HUES6 (cell line): ENCODE data around the gene HDGFL2.
A peak's percentile ranks its signal among the peaks of the same experiment; 100 is the strongest.

Source experiments
- H3K27ac ChIP-seq: 2 replicates; pipeline ENCODE4 v1.7.0; 2013; ENCODE audit warnings: low read depth, mild to moderate bottlenecking, low read length, inconsistent platforms
- H3K27me3 ChIP-seq: 2 replicates; pipeline ENCODE4 v1.6.1; 2013; ENCODE audit warnings: low read length; ENCODE audit not compliant: control insufficient read depth, insufficient read depth
- H3K36me3 ChIP-seq: 2 replicates; pipeline ENCODE4 v1.6.1; 2013; ENCODE audit warnings: low read length; ENCODE audit not compliant: control insufficient read depth, insufficient read depth
- H3K4me1 ChIP-seq: 2 replicates; pipeline ENCODE4 v1.6.1; 2013; ENCODE audit warnings: low read length; ENCODE audit not compliant: control insufficient read depth, insufficient read depth
- H3K4me3 ChIP-seq: 2 replicates; pipeline ENCODE4 v1.5.1; 2013; ENCODE audit warnings: low read depth, low read length
- H3K9ac ChIP-seq: one replicate; pipeline ENCODE4 v1.6.1; 2013; ENCODE audit warnings: mild to moderate bottlenecking, low read length
- H3K9me3 ChIP-seq: 2 replicates; pipeline ENCODE4 v1.6.1; 2013; ENCODE audit warnings: low read depth, low read length; ENCODE audit not compliant: control insufficient read depth, insufficient read depth

Gene HDGFL2

GRCh38 chr19:4455719-4456475 is 16.2 kb upstream of the HDGFL2 start:
- peaks cover 14% of the 10 kb centered on the region for H3K4me1 ChIP-seq
- peak overlapping the region; percentile 85 for H3K4me3 ChIP-seq
- no peak overlapping the region for H3K27ac ChIP-seq
- peaks cover 19% of the 10 kb centered on the region for H3K36me3 ChIP-seq
- no peaks in the 10 kb centered on the region for H3K9me3 ChIP-seq
- peak overlapping the region; percentile 64 for H3K9ac ChIP-seq
- no peaks in the 10 kb centered on the region for H3K27me3 ChIP-seq

DNA sequence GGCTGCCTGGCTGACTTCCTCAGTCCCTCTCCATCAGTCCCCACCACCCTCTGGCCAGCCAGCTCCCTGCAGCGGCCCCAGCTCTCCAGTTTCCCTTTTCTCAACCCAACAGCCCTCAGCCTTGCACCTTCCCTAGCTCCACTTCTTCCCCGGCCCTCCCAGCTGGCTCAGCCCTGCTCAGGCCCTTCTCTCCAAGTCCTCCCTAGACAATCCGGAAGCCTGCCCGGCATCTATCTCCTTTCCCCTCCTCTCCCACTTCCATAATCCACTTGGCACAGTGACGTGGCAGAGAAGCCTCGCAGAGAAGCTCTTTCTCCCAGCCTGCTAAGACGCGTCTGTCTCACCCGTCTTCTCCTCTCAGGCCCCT is 15.6 kb upstream of the HDGFL2 start:
- H3K4me3 ChIP-seq, result peak overlapping the region; percentile 85
- peaks cover 14% of the 10 kb centered on the region for H3K4me1 ChIP-seq
- no peak overlapping the region for H3K27ac ChIP-seq
- no peaks in the 10 kb centered on the region for H3K9me3 ChIP-seq
- peak overlapping the region; percentile 64 for H3K9ac ChIP-seq
- H3K27me3 ChIP-seq, result no peaks in the 10 kb centered on the region
- peaks cover 15% of the 10 kb centered on the region for H3K36me3 ChIP-seq

- H3K4me3 ChIP-seq, result peak overlapping the region; percentile 85
- peak overlapping the region; percentile 78; the same call in 1 of the 2 replicates for H3K27ac ChIP-seq
- H3K9ac ChIP-seq, result peak overlapping the region; percentile 70
- H3K27me3 ChIP-seq, result no peaks in the 10 kb centered on the region
- peaks cover 14% of the 10 kb centered on the region for H3K36me3 ChIP-seq
- H3K4me1 ChIP-seq, result peaks cover 14% of the 10 kb centered on the region
- H3K9me3 ChIP-seq, result no peaks in the 10 kb centered on the region
These were observed 15.0 kb upstream of the HDGFL2 start for GRCh38 chr19:4456843-4457653.

GRCh38 chr19:4457654-4458395 is 14.3 kb upstream of the HDGFL2 start, which contains the start of gene UBXN6:
Gene UBXN6, minus strand, starts transcription at chr19:4457794. Its CDS starts 97 bp downstream, at chr19:4457697.
- Histone ChIP-seq H3K27ac (peak within 1 kb of the TSS; percentile 78; the same call in 1 of the 2 replicates), H3K4me3 (peak within 1 kb of the TSS; percentile 85), H3K9ac (peak within 1 kb of the TSS; percentile 70), H3K27me3 (no peaks in the 10 kb centered on the region), H3K4me1 (peaks cover 14% of the 10 kb centered on the region), H3K9me3 (no peaks in the 10 kb centered on the region), H3K36me3 (peaks cover 6% of the 10 kb centered on the region)

- H3K9ac ChIP-seq, result no peak overlapping the region
- H3K4me3 ChIP-seq, result no peak overlapping the region
- no peak overlapping the region for H3K27ac ChIP-seq
- no peaks in the 10 kb centered on the region for H3K27me3 ChIP-seq
- H3K36me3 ChIP-seq, result no peaks in the 10 kb centered on the region
- no peaks in the 10 kb centered on the region for H3K9me3 ChIP-seq
- H3K4me1 ChIP-seq, result no peaks in the 10 kb centered on the region
These were observed 7.1 kb upstream of the HDGFL2 start for GRCh38 chr19:4464815-4465581.

- Histone ChIP-seq H3K9me3 (no peaks in the 10 kb centered on the region), H3K36me3 (no peaks in the 10 kb centered on the region), H3K9ac (no peak overlapping the region), H3K4me3 (no peak overlapping the region), H3K4me1 (no peaks in the 10 kb centered on the region), H3K27me3 (no peaks in the 10 kb centered on the region), H3K27ac (no peak overlapping the region)
These were observed 4.3 kb upstream of the HDGFL2 start for GRCh38 chr19:4467835-4468234.

DNA sequence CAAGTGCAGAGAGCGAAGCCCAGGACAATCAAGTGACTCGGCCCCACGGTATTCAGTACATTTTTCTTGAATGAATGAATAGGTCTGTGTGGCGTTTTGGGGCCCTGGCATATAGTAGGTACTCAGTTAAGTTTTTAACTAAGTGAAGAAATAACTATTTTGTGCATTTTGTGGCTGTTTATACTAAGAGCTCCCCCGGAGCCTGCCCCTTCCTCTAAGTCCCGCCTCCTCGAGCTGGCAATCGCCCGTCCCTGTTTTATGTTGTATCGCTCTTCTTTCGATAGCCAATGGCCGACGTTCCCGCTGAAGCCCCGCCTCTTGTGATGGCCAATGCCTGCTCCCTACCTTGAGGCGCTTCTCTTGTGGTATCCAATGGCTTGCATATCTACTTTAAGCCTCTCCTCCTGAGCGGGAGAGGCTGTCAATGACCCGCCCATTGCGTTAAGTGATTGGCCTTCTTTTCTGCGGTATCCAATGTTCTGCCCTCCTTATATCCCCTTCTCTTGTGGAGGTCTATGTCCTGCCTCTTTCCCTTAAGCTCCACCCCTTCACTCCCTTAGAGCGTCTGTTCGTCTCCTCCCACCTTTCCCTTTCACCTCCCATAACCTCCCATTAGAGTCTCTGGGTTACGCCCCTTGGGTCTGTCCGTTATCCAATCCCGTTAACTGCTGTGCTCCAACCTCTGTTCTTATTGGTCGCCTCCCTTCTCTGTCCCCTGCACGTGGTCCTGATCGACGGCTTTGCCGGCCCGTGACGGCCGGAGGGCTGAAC is 509 bp upstream of the HDGFL2 start:
- Histone ChIP-seq H3K4me3 (peak overlapping the region; percentile 59), H3K4me1 (no peaks in the 10 kb centered on the region), H3K9ac (peak overlapping the region; percentile 71), H3K27me3 (no peaks in the 10 kb centered on the region), H3K27ac (peak overlapping the region; percentile 7; the same call in 1 of the 2 replicates), H3K36me3 (peaks cover 13% of the 10 kb centered on the region), H3K9me3 (no peaks in the 10 kb centered on the region)

- H3K4me1 ChIP-seq, result no peaks in the 10 kb centered on the region
- H3K27me3 ChIP-seq, result no peaks in the 10 kb centered on the region
- H3K9ac ChIP-seq, result peak overlapping the region; percentile 63
- H3K36me3 ChIP-seq, result peaks cover 24% of the 10 kb centered on the region
- H3K9me3 ChIP-seq, result no peaks in the 10 kb centered on the region
- H3K27ac ChIP-seq, result no peak overlapping the region
- H3K4me3 ChIP-seq, result peak overlapping the region; percentile 60
These were observed 1.1 kb downstream of the HDGFL2 start for GRCh38 chr19:4473011-4473762.

DNA sequence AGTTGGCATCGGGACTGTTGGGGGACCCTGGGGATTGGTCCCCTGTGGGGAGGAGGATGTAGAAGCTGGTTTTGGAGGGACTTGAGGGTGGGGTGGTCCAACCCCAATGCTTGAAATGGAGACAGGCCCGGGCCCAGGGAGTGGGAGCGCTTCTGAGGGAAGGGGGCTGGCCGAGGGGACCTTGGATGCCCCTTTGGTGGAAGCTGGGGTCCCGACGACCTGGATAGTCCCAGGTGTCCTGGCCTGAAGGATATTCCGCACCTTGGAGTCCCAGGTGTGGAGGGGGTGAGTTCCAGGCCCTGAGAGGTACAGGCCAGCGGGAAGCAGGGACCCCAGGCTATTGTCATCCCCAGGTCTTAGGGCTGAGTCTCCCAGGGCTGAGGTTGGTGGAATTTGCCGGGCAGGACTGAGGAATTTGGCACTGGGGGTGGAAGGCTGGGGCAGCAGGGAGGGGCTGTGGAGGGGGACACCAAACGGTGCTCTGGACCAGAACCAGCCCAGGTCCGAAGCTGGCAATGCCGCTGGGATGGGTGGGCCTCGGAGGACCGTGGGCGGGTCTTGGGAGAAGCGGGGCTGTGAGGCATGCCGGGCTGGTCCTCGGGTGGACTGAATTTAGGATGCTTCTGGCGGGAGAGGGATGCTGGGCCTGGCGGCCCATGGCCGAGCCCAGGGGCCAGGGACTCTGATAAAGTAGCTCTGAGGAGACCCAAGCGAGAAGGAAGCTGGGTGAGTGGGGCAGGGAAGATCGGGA is 1.8 kb downstream of the HDGFL2 start:
- Histone ChIP-seq H3K4me3 (peak overlapping the region; percentile 60), H3K4me1 (no peaks in the 10 kb centered on the region), H3K36me3 (peaks cover 31% of the 10 kb centered on the region), H3K9ac (peak overlapping the region; percentile 56), H3K9me3 (no peaks in the 10 kb centered on the region), H3K27me3 (no peaks in the 10 kb centered on the region), H3K27ac (no peak overlapping the region)
